COR-L47 (cell line): Measurements from ENCODE around the gene COL8A1.
"Not testable (repeated sequence)": the region's sequence is repeated elsewhere in the genome, so short reads cannot be mapped to it uniquely, and the experiment has no call there.

Experiments used
- DNase-seq: peaks from one replicate; lab custom pipeline; 2025; lab: John Stamatoyannopoulos, UW

The COL8A1 gene

GRCh38 chr3:99710094-99710493 is 71.7 kb downstream of the COL8A1 start:
- no peak for DNase-seq

GRCh38 chr3:99711351-99711750 is 73.0 kb downstream of the COL8A1 start:
- DNase-seq: no peak

GRCh38 chr3:99712291-99712954 is 74.0 kb downstream of the COL8A1 start:
- no peak for DNase-seq

GRCh38 chr3:99713440-99713839 is 75.0 kb downstream of the COL8A1 start:
- no peak for DNase-seq

- DNase-seq: no peak
Measured at GRCh38 chr3:99714146-99714545, 75.8 kb downstream of the COL8A1 start.

- DNase-seq: no peak
Measured at GRCh38 chr3:99714575-99714974, 76.2 kb downstream of the COL8A1 start.

- no peak for DNase-seq
Measured at GRCh38 chr3:99716463-99716995, 78.1 kb downstream of the COL8A1 start.

- DNase-seq: peak; percentile 3
Measured at GRCh38 chr3:99720985-99721632, 82.7 kb downstream of the COL8A1 start.

GRCh38 chr3:99721633-99722007 is 83.2 kb downstream of the COL8A1 start:
- no peak for DNase-seq

- DNase-seq: no peak
Measured at GRCh38 chr3:99724276-99724675, 85.9 kb downstream of the COL8A1 start.

- DNase-seq: no peak
Measured at GRCh38 chr3:99730870-99731269, 92.5 kb downstream of the COL8A1 start.

GRCh38 chr3:99731499-99731898 is 93.1 kb downstream of the COL8A1 start:
- no peak for DNase-seq

- not testable (repeated sequence) for DNase-seq
Measured at GRCh38 chr3:99740371-99740770, 102.0 kb downstream of the COL8A1 start.

GRCh38 chr3:99741588-99741987 is 103.2 kb downstream of the COL8A1 start:
- no peak for DNase-seq

- peak; percentile 5 for DNase-seq
Measured at GRCh38 chr3:99747915-99748314, 109.5 kb downstream of the COL8A1 start.

GRCh38 chr3:99751649-99752048 is 113.3 kb downstream of the COL8A1 start:
- DNase-seq: no peak

- peak; percentile 61 for DNase-seq
Measured at GRCh38 chr3:99753268-99753975, 115.0 kb downstream of the COL8A1 start.

GRCh38 chr3:99755831-99756230 is 117.4 kb downstream of the COL8A1 start:
- no peak for DNase-seq

GRCh38 chr3:99757966-99758365 is 119.6 kb downstream of the COL8A1 start:
- no peak for DNase-seq

GRCh38 chr3:99758502-99759177 is 120.2 kb downstream of the COL8A1 start:
- DNase-seq: no peak

GRCh38 chr3:99760031-99760430 is 121.6 kb downstream of the COL8A1 start:
- DNase-seq: no peak

GRCh38 chr3:99760629-99761028 is 122.2 kb downstream of the COL8A1 start:
- DNase-seq: no peak
